GM11168 (cell line): ENCODE results near the gene CCT6B.
"Not testable (repeated sequence)": the region's sequence is repeated elsewhere in the genome, so short reads cannot be mapped to it uniquely, and the experiment has no call there.

Experiments
- in situ Hi-C: fragments of 300-500 bp; cut with MboI; formaldehyde crosslinking; loops from one replicate; pipeline ENCODE4 v1.12.0; 2022; ENCODE audit warnings: low sequenced_read_pairs; ENCODE audit not compliant: unreplicated experiment

Gene CCT6B, protein sequence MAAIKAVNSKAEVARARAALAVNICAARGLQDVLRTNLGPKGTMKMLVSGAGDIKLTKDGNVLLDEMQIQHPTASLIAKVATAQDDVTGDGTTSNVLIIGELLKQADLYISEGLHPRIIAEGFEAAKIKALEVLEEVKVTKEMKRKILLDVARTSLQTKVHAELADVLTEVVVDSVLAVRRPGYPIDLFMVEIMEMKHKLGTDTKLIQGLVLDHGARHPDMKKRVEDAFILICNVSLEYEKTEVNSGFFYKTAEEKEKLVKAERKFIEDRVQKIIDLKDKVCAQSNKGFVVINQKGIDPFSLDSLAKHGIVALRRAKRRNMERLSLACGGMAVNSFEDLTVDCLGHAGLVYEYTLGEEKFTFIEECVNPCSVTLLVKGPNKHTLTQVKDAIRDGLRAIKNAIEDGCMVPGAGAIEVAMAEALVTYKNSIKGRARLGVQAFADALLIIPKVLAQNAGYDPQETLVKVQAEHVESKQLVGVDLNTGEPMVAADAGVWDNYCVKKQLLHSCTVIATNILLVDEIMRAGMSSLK

GRCh38 chr17:34961093-34961911, at the start of gene CCT6B, which contains the start of gene ZNF830:
CCT6B (minus strand) TSS chr17:34961460; CDS start chr17:34961393, 67 bp downstream.
ZNF830 (plus strand) TSS chr17:34961540; CDS start chr17:34961567, 27 bp downstream.
- in situ Hi-C loops, result no loop called here

GRCh38 chr17:35010093-35010492, 48.8 kb upstream of the CCT6B start:
- in situ Hi-C loops, result no loop called here

- in situ Hi-C loops, result no loop called here
Measured at GRCh38 chr17:35006961-35007360, 45.7 kb upstream of the CCT6B start.

- in situ Hi-C loops, result no loop called here
Measured at GRCh38 chr17:35006345-35006744, 45.1 kb upstream of the CCT6B start.

- in situ Hi-C loops, result no loop called here
Measured at GRCh38 chr17:35003778-35004177, 42.5 kb upstream of the CCT6B start.

- in situ Hi-C loops, result no loop called here
Measured at GRCh38 chr17:35002876-35003551, 41.8 kb upstream of the CCT6B start.

- in situ Hi-C loops, result no loop called here
Measured at GRCh38 chr17:35001549-35001948, 40.3 kb upstream of the CCT6B start.

DNA sequence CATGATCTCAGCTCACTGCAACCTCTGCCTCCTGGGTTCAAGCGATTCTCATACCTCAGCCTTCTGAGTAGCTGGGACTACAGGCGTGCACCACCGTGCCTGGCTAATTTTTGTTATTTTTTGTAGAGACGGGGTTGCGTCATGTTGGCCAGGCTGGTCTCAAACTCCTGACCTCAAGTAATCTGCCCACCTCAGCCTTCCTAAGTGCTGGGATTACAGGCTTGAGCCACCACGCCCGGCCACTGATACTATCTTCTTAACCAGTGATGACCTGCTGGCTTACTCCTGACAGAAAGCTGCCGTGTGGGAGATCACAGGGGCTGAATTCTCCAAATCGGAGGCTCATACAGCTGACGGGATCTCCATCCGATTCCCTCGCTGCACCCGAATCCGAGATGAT, 39.7 kb upstream of the CCT6B start:
- in situ Hi-C loops, result not testable (repeated sequence)

GRCh38 chr17:34999456-34999855, 38.2 kb upstream of the CCT6B start:
- in situ Hi-C loops, result no loop called here

DNA sequence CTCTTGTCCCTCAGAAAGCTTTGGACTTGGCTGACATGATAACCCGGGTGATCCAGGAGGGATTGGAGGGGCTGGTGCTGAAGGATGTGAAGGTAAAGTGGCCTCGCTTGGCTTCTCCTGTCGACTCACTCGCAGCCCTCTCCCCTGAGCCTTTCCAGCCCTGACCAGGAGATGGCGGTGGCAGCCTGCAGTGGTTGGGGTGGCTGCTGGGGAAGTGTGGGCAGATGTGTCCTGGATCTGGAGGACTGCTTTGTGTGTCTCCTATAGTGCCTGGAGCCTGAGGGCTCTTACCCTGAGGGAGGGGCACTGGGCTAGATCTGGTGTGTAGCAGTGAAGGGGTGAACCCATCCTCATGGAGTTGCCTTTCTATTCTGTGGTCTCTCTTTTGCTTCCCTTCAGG, 36.9 kb upstream of the CCT6B start:
- in situ Hi-C loops, result no loop called here

DNA sequence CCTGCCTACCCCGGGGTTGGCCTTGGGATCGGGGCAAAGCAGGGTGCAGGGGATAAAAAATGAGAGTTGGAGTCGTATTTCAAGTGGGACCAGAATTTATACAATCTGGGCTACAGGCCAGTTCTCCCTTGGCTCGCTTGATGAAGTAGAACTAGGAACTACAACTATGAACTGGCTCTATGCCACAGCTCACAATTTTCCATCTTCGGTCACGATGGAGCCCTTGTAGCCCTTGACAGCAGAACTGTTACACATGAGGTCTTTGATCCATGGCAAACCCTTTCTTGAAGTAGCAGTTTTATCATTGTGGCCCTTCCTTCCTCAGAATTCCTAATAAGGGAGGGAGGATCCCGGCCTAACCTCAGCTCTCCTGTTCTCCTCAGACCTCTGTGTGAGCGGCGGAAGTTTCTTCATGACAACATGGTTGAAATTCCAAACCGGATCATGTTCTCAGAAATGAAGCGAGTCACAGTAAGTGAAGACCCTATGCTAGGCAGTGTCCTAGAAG, 36.1 kb upstream of the CCT6B start:
- in situ Hi-C loops, result no loop called here

- in situ Hi-C loops, result no loop called here
Measured at GRCh38 chr17:34996422-34997285, 35.4 kb upstream of the CCT6B start.

- in situ Hi-C loops, result no loop called here
Measured at GRCh38 chr17:34993031-34993430, 31.8 kb upstream of the CCT6B start.

DNA sequence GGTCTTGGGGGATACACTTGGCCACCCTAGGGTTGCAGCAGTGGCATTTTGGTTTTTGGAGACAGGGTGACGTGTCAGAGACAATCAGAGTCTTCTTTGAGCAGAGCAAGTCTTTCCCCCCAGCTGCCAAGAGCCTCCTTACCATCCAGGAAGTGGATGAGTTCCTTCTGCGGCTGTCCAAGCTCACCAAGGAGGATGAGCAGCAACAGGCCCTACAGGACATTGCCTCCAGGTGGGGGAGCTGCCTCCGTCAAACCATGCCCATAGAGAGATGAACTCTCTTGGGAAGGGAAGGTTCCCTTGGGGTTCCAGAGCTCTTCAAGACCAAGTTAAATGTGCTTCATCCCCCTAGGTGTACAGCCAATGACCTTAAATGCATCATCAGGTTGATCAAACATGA, 30.3 kb upstream of the CCT6B start:
- in situ Hi-C loops, result no loop called here

DNA sequence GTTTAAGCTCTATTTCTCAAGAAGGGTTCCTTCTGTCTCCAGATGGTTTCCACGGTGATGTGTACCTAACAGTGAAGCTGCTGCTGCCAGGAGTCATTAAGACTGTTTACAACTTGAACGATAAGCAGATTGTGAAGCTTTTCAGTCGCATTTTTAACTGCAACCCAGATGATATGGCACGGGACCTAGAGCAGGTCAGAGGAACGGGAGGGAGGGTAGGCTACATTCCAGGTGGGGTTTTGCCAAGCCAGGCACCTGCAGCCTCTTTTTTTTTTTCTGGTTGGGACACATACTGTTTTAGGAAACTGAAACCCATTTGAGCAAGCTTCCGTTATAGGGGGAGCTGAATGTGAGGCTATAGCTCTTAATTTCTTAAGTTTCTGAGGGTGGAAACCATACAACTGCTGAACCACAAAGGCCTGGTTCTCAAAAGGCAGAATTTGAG, 29.7 kb upstream of the CCT6B start:
- in situ Hi-C loops, result no loop called here

- in situ Hi-C loops, result loop anchor here (10.0 kb wide), 1 partner anchor 105 kb away; no protein-coding TSS in a partner anchor
Measured at GRCh38 chr17:34989473-34989872, 28.2 kb upstream of the CCT6B start.

DNA sequence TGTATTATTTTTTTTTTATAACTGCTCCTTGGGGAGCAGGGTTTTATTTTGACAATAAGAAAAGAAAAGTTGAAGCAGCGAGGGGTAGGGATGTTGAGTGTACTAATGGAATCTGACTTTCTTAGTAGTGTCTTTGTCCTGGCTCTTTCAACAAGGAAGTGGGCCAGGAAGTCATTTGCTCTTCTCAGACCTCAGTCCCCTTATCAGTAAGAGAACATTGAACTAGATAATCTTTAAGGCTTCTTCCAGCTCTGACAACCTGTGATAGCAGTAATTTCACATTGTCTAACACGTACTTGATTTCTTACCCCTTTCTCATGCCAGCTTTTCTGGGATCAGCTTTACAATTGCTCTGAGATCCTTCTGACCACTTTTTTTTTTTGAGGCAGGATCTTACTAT, 27.4 kb upstream of the CCT6B start:
- in situ Hi-C loops, result loop anchor here (10.0 kb wide), 1 partner anchor 106 kb away; no protein-coding TSS in a partner anchor

DNA sequence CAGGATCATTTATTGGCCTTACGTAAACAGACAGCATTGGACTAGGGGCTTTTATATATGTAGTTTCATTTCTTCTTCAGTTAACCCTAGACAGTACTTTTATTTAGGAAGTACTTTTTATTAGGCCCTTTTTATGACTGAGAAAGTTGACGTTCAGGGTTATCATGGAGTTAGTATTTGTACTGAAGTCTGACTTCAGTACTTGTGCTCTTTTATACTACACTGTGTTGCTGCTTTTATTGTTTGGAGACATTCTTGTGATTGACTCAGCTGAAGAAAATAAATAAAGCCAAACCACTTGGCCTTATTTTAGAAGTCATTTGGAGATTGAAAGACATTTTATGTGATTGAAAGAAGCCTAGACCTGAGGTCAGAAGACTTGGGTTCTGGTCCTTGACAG, 26.0 kb upstream of the CCT6B start:
- in situ Hi-C loops, result loop anchor here (10.0 kb wide), 1 partner anchor 108 kb away; no protein-coding TSS in a partner anchor
